Ascending aorta (tissue), 2 donors: ENCODE data around the gene SIX6. TPM values are rescaled to one million over a fixed set of nuclear protein-coding genes. Genes with fewer than 3 reads are reported as not detected.

ENCODE experiments used
- DNase-seq, 2 donors: peaks; one replicate each; pipeline ENCODE4 v3.0.0-alpha.2; 2019; ENCODE audit warnings: low spot score in 2 of 2
- H3K27ac ChIP-seq, 2 donors: fragments of 200-600 bp; sonication (generic); one replicate each; pipeline ENCODE4 v1.5.1; 2016 to 2017; ENCODE audit warnings: mild to moderate bottlenecking in 1 of 2
- H3K27me3 ChIP-seq: fragments of 200-600 bp; sonication (generic); one replicate; pipeline ENCODE4 v1.5.1; 2017
- H3K36me3 ChIP-seq, 2 donors: fragments of 200-600 bp; sonication (generic); one replicate each; pipeline ENCODE4 v1.5.1; 2016
- H3K4me1 ChIP-seq, 2 donors: fragments of 200-600 bp; sonication (generic); one replicate each; pipeline ENCODE4 v1.5.1; 2016 to 2017; ENCODE audit warnings: mild to moderate bottlenecking in 1 of 2
- H3K4me3 ChIP-seq, 2 donors: fragments of 200-600 bp; sonication (generic); one replicate each; pipeline ENCODE4 v1.5.1; 2016 to 2017; ENCODE audit warnings: mild to moderate bottlenecking in 1 of 2
- H3K9me3 ChIP-seq, 2 donors: fragments of 200-600 bp; sonication (generic); one replicate each; pipeline ENCODE4 v1.5.1; 2016
- CTCF ChIP-seq, 3 experiments: fragments of 200-600 bp in 2 of 3; fragments of 450-650 bp in 1 of 3; sonication (generic) in 2 of 3; IDR thresholded peaks; one replicate each; pipeline ENCODE4 v1.5.1; 2016 to 2019; ENCODE audit warnings: antibody characterized with exemption in 3 of 3, mild to moderate bottlenecking in 1 of 3, moderate library complexity in 1 of 3
- intact Hi-C: fragments of 100-400 bp; cut with DNase I; formaldehyde crosslinking; loops from one replicate; pipeline ENCODE4 v1.15.1; 2023
- total RNA-seq: library from RNA; depleted of rRNA; stranded (reverse); fragments of >200 nt; gene quantifications from one replicate; pipeline ENCODE4 v1.1.0, GENCODE V29; 2016

SIX6 gene
- total RNA-seq, 1 donor from 2014 or later = not detected

- H3K27ac ChIP-seq = no peak overlapping the region
- H3K9me3 ChIP-seq = no peaks in the 10 kb centered on the region
- no peak for TF ChIP-seq CTCF (IDR thresholded peaks at IDR 0.05)
- intact Hi-C loops = no loop called here
- no peak overlapping the region for H3K4me3 ChIP-seq
- peaks cover 18% of the 10 kb centered on the region for H3K27me3 ChIP-seq
- H3K4me1 ChIP-seq = peaks cover 4 to 15% of the 10 kb centered on the region in 2 donors
- no peak for DNase-seq
- H3K36me3 ChIP-seq = no peaks in the 10 kb centered on the region
Measured at GRCh38 chr14:60506462-60506984, 2.4 kb upstream of the SIX6 start.

- no peak for TF ChIP-seq CTCF (IDR thresholded peaks at IDR 0.05)
- H3K4me1 ChIP-seq = peaks cover 4 to 15% of the 10 kb centered on the region in 2 donors
- H3K27me3 ChIP-seq = peaks cover 18% of the 10 kb centered on the region
- no peaks in the 10 kb centered on the region for H3K36me3 ChIP-seq
- intact Hi-C loops = no loop called here
- H3K4me3 ChIP-seq = no peak overlapping the region
- no peak overlapping the region for H3K27ac ChIP-seq
- no peak for DNase-seq
- H3K9me3 ChIP-seq = no peaks in the 10 kb centered on the region
Measured at GRCh38 chr14:60506985-60507829, 1.7 kb upstream of the SIX6 start.

GRCh38 chr14:60508363-60508706, 611 bp upstream of the SIX6 start:
- peak overlapping the region in 1 of 2 donors; percentile 44 for H3K4me3 ChIP-seq
- intact Hi-C loops = no loop called here
- no peak for TF ChIP-seq CTCF (IDR thresholded peaks at IDR 0.05)
- H3K27me3 ChIP-seq = peaks cover 18% of the 10 kb centered on the region
- H3K36me3 ChIP-seq = no peaks in the 10 kb centered on the region
- no peak for DNase-seq
- H3K9me3 ChIP-seq = no peaks in the 10 kb centered on the region
- H3K27ac ChIP-seq = no peak overlapping the region
- peaks cover 4 to 15% of the 10 kb centered on the region in 2 donors for H3K4me1 ChIP-seq

GRCh38 chr14:60509438-60510253, 700 bp downstream of the SIX6 start:
- Histone ChIP-seq H3K4me3 (peak overlapping the region; percentile 8 to 44), H3K27me3 (peaks cover 21% of the 10 kb centered on the region), H3K9me3 (no peaks in the 10 kb centered on the region), H3K4me1 (peaks cover 4 to 15% of the 10 kb centered on the region in 2 donors), H3K36me3 (no peaks in the 10 kb centered on the region), H3K27ac (no peak overlapping the region)
- DNase-seq = no peak
- TF ChIP-seq CTCF (IDR thresholded peaks at IDR 0.05) = no peak
- intact Hi-C loops = no loop called here

- peak overlapping the region; percentile 9 to 29 for H3K4me3 ChIP-seq
- intact Hi-C loops = no loop called here
- H3K4me1 ChIP-seq = peaks cover 4 to 19% of the 10 kb centered on the region in 2 donors
- TF ChIP-seq CTCF (IDR thresholded peaks at IDR 0.05) = no peak
- no peak overlapping the region for H3K27ac ChIP-seq
- H3K27me3 ChIP-seq = peaks cover 28% of the 10 kb centered on the region
- H3K36me3 ChIP-seq = no peaks in the 10 kb centered on the region
- no peak for DNase-seq
- H3K9me3 ChIP-seq = no peaks in the 10 kb centered on the region
Measured at GRCh38 chr14:60510254-60510950, 1.5 kb downstream of the SIX6 start.
